GM12864 (cell line): ENCODE measurements around the gene MCTP2.

Experiments
- DNase-seq: peaks from one replicate; pipeline ENCODE4 v3.0.0-alpha.2; 2011; ENCODE audit warnings: low read depth
- H3K4me3 ChIP-seq: 2 replicates; pipeline ENCODE4 v1.5.1; 2011; ENCODE audit warnings: mild to moderate bottlenecking, low read depth, low read length, control low read depth
- TF ChIP-seq, protein P1 (sequence below): IDR thresholded peaks from 2 replicates; pipeline ENCODE4 v1.5.1; 2011; ENCODE audit warnings: low read depth, mild to moderate bottlenecking, moderate library complexity, low read length, control low read depth, inconsistent platforms; ENCODE audit errors: missing control alignments

Gene MCTP2

DNA sequence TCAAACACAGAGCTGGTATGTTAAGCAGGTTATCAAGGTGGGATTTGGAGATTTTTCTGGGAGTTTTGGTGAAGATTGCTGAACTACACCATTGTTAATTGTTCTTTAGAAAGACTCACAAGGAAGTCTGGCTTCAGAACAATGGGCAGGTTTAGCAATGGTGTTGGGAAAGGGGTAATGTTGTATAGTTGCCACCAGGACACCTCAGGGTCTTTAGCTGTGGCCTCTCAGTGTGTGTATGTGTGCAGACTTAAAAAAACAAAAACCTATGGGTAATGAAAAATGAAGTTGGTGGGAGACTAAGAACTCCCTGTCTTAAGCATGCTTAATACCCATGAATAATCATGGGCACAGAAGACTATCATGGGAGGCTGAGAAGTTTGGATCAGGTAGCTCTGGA is 91.7 kb downstream of the MCTP2 start:
- no peak for DNase-seq
- TF ChIP-seq, protein P1, sequence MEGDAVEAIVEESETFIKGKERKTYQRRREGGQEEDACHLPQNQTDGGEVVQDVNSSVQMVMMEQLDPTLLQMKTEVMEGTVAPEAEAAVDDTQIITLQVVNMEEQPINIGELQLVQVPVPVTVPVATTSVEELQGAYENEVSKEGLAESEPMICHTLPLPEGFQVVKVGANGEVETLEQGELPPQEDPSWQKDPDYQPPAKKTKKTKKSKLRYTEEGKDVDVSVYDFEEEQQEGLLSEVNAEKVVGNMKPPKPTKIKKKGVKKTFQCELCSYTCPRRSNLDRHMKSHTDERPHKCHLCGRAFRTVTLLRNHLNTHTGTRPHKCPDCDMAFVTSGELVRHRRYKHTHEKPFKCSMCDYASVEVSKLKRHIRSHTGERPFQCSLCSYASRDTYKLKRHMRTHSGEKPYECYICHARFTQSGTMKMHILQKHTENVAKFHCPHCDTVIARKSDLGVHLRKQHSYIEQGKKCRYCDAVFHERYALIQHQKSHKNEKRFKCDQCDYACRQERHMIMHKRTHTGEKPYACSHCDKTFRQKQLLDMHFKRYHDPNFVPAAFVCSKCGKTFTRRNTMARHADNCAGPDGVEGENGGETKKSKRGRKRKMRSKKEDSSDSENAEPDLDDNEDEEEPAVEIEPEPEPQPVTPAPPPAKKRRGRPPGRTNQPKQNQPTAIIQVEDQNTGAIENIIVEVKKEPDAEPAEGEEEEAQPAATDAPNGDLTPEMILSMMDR, result no peak
- H3K4me3 ChIP-seq, result no peak overlapping the region

DNA sequence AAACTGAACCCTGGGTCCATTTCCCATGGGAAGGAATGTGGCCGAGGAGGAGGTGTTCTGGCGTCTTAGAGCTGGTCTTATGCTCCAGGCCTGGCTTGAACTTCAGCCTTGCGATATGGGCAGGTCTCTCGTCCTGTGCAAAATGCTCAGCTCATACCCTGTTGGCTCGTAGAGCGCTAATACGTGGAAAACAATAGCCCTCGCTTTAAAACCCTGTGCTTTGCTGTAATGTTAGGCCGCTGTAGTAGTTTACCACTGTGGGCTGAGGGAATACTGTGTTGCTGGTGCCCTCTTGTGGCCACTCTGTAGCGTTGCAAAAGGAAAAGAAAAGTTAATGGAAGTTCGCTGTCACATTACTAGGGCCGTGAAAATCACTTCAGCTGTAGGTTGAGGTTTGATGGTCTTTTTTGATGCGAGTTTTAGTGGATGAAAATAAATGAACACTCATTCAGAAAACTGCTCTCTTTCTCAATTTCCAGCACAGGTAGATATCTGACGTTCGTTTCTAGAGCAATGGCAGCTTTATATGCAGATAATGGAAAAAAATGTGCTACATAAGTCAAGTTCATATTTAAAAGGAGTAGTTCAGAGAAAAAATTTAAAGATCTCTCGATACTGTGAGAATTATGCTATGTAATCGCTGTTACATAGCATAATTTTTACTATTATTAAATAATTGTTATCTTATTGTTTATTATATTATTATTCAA is 92.9 kb downstream of the MCTP2 start:
- no peak overlapping the region for H3K4me3 ChIP-seq
- TF ChIP-seq, protein P1, result peak; percentile 85
- DNase-seq, result peak; percentile 25

DNA sequence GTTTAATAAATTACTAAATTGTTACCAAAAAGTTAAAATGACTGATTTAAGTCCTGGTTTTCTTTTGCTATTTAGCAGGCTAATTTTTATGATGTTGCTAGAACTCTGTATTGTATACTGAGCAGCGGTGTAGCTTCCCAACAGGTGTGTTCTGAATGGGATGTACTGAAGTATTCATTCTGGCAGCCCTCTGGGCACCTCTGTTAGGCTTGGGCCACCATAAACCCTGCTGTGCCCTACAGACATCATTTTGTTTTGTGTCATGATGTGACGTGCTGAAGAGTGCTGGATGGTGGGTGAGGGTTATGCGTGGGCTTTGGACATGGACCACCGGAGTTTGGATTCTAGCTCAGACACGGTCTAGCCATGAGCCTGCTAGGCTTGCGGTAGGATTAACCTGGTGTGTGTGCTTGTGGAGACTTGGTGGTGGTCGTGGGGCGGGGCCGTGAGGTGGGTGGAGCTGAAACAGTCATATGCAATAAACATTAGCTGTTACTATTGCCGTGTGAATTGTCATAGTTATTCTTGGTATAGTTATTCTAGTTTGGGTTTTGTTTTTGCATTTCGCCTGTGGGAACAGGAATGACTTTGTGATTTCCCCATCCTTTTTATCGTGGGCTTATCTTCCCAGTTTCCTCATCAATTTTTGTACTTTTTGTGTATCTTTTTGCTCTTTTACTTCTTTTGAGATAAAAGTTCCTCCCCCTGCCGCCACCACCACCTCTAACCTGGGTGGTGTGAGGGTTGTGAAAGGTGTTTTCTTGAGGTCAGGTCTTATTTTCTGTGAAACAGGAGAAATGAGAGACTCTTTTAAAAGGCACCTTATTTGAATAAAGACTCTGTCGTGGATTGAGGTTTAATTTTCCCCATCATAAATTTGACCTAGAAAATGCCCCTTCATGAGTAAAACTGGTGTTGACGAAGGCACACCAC is 93.7 kb downstream of the MCTP2 start:
- no peak overlapping the region for H3K4me3 ChIP-seq
- TF ChIP-seq, protein P1, result no peak
- DNase-seq, result no peak

DNA sequence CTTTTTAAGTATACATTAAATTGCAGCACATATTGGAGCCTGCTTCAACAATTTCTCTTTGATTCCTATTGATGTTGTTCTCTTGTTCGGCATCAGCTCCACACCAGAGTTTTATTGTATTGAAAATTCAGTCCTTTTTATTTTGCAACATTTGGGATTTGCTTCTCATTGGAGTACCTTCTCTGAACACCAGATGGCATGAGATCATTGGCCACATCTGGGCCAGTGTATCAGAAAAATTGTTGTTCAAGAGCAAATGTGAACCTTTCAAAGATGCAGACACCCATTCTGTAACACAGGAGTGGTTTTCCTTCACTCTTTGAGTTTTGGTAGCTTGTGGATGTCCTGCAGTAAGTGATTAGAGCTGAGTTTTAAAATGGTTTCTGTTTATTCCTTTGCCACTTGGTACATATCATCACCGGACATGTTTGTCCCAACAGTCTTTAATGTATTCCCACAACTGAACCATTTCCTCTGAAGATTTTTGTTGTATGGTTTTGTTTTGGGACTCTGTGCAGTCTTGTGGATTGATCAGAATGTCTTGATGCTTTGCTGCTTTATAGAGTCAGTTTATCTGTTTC is 96.1 kb downstream of the MCTP2 start:
- H3K4me3 ChIP-seq, result no peak overlapping the region
- TF ChIP-seq, protein P1, result peak; percentile 63
- DNase-seq, result no peak

DNA sequence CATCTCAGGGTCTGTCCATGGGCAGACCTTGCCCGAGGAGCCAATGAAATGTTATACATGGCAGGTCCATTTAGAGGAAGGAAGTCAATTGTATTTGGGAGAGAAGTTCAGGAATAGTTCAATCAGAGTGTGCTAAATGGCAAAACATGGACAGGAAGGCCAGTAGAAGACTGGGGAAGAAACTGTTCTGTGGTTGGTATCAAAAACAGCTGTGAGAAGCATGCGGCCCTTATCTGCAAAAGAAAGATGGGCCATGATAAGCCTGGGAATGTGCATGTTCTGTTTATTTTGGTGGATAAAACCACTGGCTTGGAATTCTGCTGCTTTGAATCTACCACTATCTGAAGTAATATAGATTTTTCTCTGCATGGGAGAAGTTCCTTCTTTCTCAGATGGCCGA is 100.4 kb downstream of the MCTP2 start:
- TF ChIP-seq, protein P1, result no peak
- DNase-seq, result no peak
- H3K4me3 ChIP-seq, result no peak overlapping the region

DNA sequence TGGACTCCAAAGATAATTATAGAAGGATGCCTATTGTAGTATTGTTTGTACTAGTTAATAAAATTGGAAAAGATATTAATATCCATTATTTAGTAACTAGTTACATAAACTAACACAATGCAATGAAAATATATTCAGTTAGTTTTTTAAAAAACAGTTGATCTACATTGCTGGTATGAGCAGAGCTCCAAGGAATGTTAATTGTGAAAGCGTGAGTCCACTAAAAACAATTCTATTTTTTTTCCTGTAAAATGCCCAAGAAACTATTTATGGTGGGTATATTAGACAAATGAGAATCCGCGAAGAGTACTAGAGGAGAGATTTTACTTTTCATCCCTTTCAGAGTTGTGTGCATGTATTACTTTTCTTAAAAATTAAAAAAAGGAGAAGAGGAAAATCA is 104.3 kb downstream of the MCTP2 start:
- TF ChIP-seq, protein P1, result no peak
- no peak for DNase-seq
- no peak overlapping the region for H3K4me3 ChIP-seq
